DMS153 treated with DMSO at 0.1 percent for 48 hours (cell line): ENCODE measurements around the gene PSAP.
"Not testable (repeated sequence)": the region's sequence is repeated elsewhere in the genome, so short reads cannot be mapped to it uniquely, and the experiment has no call there.

ENCODE experiments used
- DNase-seq: peaks from one replicate; lab custom pipeline; 2025; ENCODE audit not compliant: unreplicated experiment; lab: John Stamatoyannopoulos, UW

Gene PSAP

GRCh38 chr10:71874680-71875354, 23.8 kb upstream of the PSAP start:
- not testable (repeated sequence) for DNase-seq

GRCh38 chr10:71873582-71874211, 22.6 kb upstream of the PSAP start:
- no peak for DNase-seq

- DNase-seq = not testable (repeated sequence)
These were observed 18.6 kb upstream of the PSAP start for GRCh38 chr10:71869601-71870000.

- no peak for DNase-seq
These were observed 17.2 kb upstream of the PSAP start for GRCh38 chr10:71868192-71868697.

DNA sequence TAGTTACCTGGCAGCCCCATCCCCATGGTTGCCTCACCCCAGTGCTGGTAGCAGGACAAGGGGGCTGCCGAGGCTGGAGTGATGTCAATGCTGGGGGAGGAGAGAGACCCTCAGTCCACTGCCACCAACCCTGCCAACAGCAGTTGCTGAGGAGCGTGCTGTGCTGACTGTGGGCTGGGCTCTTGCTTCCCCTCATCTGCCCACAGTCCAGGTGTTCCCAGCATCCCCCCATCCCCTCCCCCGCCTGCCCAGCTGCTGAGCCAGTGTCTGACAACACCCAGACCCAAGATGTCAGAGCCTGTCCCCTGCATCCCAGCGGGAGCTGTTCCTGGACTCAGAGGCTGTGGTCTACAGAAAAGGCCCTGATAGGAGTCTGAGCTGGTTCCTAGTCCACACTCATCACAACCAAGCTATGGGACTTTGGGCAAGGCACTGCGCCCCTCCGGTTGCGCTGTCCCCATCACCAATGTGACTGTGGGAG, 14.6 kb upstream of the PSAP start:
- DNase-seq = no peak

GRCh38 chr10:71864911-71865361, 13.9 kb upstream of the PSAP start:
- DNase-seq = no peak

- DNase-seq = no peak
These were observed 12.2 kb upstream of the PSAP start for GRCh38 chr10:71863203-71863602.

GRCh38 chr10:71860243-71861029, 9.4 kb upstream of the PSAP start:
- DNase-seq = no peak

GRCh38 chr10:71857934-71858890, 7.2 kb upstream of the PSAP start:
- no peak for DNase-seq

DNA sequence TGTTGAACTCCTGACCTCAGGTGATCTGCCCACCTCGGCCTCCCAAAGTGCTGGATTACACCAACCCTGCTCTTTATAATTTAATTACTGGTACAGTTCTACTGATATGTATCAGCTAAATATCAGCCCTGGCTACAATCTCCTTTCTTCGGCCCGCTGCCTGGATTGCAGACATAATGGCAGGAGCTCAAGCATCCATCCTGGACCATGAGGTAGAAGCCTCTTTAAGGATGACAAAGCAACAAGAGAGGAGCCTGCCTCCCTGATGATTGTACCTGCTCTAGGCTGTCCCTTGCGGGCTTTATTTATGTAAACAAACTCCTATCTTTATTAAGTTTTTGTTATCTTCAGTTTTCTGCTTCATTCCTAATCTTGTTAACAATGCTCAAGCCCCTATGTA, 5.6 kb upstream of the PSAP start:
- no peak for DNase-seq

- no peak for DNase-seq
These were observed 3.0 kb upstream of the PSAP start for GRCh38 chr10:71854031-71854430.

DNA sequence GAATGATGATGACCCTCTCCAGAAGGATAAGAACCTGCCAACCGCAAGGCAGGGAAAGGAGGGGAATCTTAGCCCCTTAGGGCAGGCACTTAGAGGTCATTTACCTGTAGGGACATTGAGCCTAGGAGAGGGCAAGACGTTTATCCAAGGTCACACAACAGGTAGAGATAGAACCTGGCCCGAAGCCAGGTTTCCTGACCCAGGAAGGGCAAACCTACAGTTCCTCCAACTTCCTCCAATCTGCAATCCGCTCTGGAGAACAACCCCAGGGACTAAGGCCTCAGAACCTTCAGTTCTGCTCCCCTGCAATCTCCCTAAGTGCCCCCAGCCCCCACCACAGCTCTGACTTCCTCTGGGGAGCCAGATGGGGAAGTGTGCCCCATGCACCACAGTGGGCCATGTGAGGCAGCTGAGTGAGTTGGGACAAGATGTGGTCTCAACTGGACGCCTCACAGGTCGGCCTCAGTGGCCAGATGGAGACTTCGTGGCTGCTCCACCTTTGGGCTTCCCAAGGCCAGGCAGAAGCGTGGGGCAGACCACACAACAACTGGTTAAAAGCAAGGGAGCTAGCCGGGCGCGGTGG, 1.4 kb upstream of the PSAP start:
- DNase-seq = no peak

GRCh38 chr10:71851465-71852095, 529 bp upstream of the PSAP start:
- not testable (repeated sequence) for DNase-seq

GRCh38 chr10:71850021-71850742, 869 bp downstream of the PSAP start:
- DNase-seq = no peak

DNA sequence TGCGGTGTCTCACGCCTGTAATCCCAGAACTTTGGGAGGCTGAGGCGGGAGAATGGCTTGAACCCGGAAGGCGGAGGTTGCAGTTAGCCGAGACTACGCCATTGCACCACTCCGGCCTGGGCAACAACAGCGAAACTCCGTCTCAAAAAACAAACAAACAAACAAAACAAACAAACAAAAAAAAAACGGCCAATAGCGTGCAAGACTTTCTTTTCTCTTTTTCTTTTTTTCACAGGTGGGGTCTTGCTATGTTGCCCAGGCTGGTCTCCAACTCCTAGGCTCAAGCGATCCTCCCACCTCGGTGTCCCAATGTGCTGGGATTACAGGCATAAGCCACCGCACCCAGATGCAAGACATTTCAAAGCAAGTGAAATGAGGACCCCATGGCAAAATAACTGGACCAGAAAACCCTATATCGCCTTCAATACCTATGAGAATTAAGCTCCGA, 1.6 kb downstream of the PSAP start:
- DNase-seq = no peak

DNA sequence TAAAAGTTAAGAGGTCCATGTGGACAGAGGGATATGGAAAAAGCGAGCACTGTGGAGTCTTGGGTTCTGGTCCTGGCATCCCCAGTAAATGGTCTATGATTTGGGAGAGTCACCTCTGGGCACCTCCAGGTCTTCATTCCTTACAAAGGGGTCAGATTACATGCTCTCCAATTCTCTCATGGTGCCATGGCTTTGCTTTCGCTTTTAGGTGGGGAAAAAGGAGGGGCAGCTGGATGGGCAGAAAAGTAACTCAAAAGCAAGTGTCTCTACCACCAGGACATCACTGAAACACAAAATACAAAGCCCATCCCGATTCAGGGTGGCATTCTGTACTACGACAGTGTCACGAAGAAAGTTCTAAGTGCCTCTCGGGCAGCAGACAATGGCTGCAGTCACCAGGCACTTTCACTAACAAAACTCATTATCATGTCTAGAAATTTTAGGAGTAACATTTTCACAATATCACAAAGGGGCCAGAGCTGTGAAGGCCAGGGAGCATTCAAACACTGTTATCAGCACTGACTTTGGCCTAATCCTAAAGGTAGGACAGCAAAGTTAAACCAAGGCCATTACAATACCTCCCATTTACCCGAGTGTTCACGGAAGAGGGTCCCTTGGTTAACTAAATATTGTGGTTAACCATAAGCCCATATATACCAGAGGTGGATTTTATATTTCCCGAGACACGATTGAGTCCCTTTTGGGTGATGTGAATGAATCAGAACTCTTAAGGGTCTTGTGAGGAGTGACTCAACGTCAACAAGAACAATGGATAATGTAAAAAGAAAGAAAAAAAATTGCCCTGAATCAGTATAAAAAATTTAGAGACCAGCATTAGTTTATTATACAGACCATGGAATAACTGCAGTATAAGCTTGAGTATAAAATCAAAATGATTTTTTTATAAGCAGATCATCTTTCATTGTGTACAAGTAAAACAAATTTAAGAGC, 2.5 kb downstream of the PSAP start:
- DNase-seq = no peak

DNA sequence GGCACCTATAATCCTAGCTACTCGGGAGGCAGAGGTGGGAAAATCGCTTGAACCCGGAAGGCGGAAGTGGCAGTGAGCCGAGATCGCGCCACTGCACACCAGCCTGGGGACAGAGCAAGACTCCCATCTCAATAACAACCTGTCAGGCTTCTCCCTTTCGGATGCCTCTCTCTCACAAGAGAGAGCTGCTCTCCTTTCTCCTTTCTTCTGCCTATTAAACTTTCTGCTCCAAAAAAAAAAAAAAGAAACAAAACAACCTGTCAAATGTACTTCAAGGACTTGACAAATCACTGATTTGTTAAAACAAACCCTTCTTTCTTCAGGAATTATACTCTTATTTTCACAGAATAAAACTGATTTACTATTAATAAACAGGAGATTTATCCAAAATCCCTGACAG, 3.6 kb downstream of the PSAP start:
- no peak for DNase-seq

- no peak for DNase-seq
These were observed 4.2 kb downstream of the PSAP start for GRCh38 chr10:71846816-71847215.
